Liver (tissue), 9 donors: ENCODE measurements around the gene SDC1. TPM values are rescaled to one million over a fixed set of nuclear protein-coding genes. Genes with fewer than 3 reads are reported as not detected.

Source experiments
- DNase-seq: peaks from one replicate; pipeline ENCODE4 v3.0.0-alpha.2; 2017; ENCODE audit warnings: low spot score
- H3K27ac ChIP-seq, 2 donors: one replicate each; pipeline ENCODE4 v1.7.0; 2013; ENCODE audit warnings: inconsistent platforms in 2 of 2, low read length in 2 of 2, control low read depth in 1 of 2, low read depth in 1 of 2, mild to moderate bottlenecking in 1 of 2
- H3K27me3 ChIP-seq, 4 donors: one replicate each; pipeline versions ENCODE4 v1.6.1 to v1.7.0; 2013; ENCODE audit warnings: low read length in 3 of 4, inconsistent platforms in 1 of 4, mild to moderate bottlenecking in 1 of 4, moderate library complexity in 1 of 4; ENCODE audit not compliant: control insufficient read depth in 4 of 4, insufficient read depth in 4 of 4
- H3K36me3 ChIP-seq, 4 donors: one replicate each; pipeline versions ENCODE4 v1.6.1 to v1.7.0; 2013; ENCODE audit warnings: low read length in 3 of 4, mild to moderate bottlenecking in 3 of 4, low read depth in 1 of 4, moderate library complexity in 1 of 4; ENCODE audit not compliant: control insufficient read depth in 4 of 4, insufficient read depth in 3 of 4
- H3K4me1 ChIP-seq, 4 donors: one replicate each; pipeline versions ENCODE4 v1.6.1 to v1.7.0; 2013; ENCODE audit warnings: low read length in 3 of 4, mild to moderate bottlenecking in 3 of 4, moderate library complexity in 1 of 4; ENCODE audit not compliant: control insufficient read depth in 4 of 4, insufficient read depth in 4 of 4
- H3K4me3 ChIP-seq, 3 donors: one replicate each; pipeline versions ENCODE4 v1.6.1 to v1.7.0; 2013; ENCODE audit warnings: low read length in 3 of 3, control low read depth in 1 of 3, low read depth in 1 of 3, mild to moderate bottlenecking in 1 of 3
- H3K9ac ChIP-seq, 2 donors: one replicate each; pipeline ENCODE4 v1.7.0; 2013; ENCODE audit warnings: low read length in 2 of 2, mild to moderate bottlenecking in 2 of 2, moderate library complexity in 2 of 2, control low read depth in 1 of 2, low read depth in 1 of 2
- H3K9me3 ChIP-seq, 4 donors: one replicate each; pipeline versions ENCODE4 v1.6.1 to v1.7.0; 2013; ENCODE audit warnings: low read length in 3 of 4; ENCODE audit not compliant: control insufficient read depth in 4 of 4
- EGR1 ChIP-seq, 2 donors: IDR thresholded peaks; 2 replicates each; pipeline ENCODE4 v1.6.1; 2016 to 2018; ENCODE audit warnings: antibody characterized with exemption in 2 of 2, low read depth in 2 of 2
- GABPA ChIP-seq, 2 donors: IDR thresholded peaks in 1 of 2; conservative IDR thresholded peaks in 1 of 2; 2 replicates each; pipeline ENCODE4 v1.6.1; 2016; ENCODE audit warnings: antibody characterized with exemption in 2 of 2, mild to moderate bottlenecking in 1 of 2, moderate library complexity in 1 of 2
- HNF4A ChIP-seq, 2 donors: conservative IDR thresholded peaks; 2 replicates each; pipeline ENCODE4 v1.6.1; 2016; ENCODE audit warnings: antibody characterized with exemption in 2 of 2, mild to moderate bottlenecking in 2 of 2
- HNF4G ChIP-seq: IDR thresholded peaks from 2 replicates; pipeline ENCODE4 v1.6.1; 2016; ENCODE audit warnings: antibody characterized with exemption
- JUND ChIP-seq, 2 donors: IDR thresholded peaks; 2 replicates each; pipeline ENCODE4 v1.6.1; 2016; ENCODE audit warnings: antibody characterized with exemption in 2 of 2
- NR2F2 ChIP-seq: IDR thresholded peaks from 2 replicates; pipeline ENCODE4 v1.6.1; 2016; ENCODE audit warnings: antibody characterized with exemption
- RAD21 ChIP-seq, 2 donors: IDR thresholded peaks; 2 replicates each; pipeline ENCODE4 v1.6.1; 2016; ENCODE audit warnings: antibody characterized with exemption in 2 of 2, mild to moderate bottlenecking in 2 of 2
- REST ChIP-seq: IDR thresholded peaks from 2 replicates; pipeline ENCODE4 v1.6.1; 2016; ENCODE audit warnings: antibody characterized with exemption, mild to moderate bottlenecking
- RXRA ChIP-seq, 2 donors: IDR thresholded peaks; 2 replicates each; pipeline ENCODE4 v1.6.1; 2017 to 2018; ENCODE audit warnings: antibody characterized with exemption in 2 of 2, mild to moderate bottlenecking in 1 of 2
- SP1 ChIP-seq: IDR thresholded peaks from 2 replicates; pipeline ENCODE4 v1.6.1; 2018; ENCODE audit warnings: antibody characterized with exemption, mild to moderate bottlenecking
- TAF1 ChIP-seq: conservative IDR thresholded peaks from 2 replicates; pipeline ENCODE4 v1.6.1; 2016; ENCODE audit warnings: antibody characterized with exemption, mild to moderate bottlenecking
- YY1 ChIP-seq: IDR thresholded peaks from 2 replicates; pipeline ENCODE4 v1.6.1; 2016; ENCODE audit warnings: antibody characterized with exemption, mild to moderate bottlenecking
- WGBS: extraction: QIAGEN DNeasy Blood & Tissue Kit; methylation state at CpG from one replicate; pipeline ENCODE4 v1.1.7; 2013; 5-methylcytosine and 5-hydroxymethylcytosine counted together
- polyA plus RNA-seq, 2 donors: library from polyadenylated mRNA; stranded (reverse) in 1 of 2; unstranded in 1 of 2; fragments of 200-250 nt in 1 of 2; fragments of >200 nt in 1 of 2; fragmentation: Nextera tagmentation in 1 of 2; extraction: Ambion mirVana in 1 of 2; gene quantifications; one replicate each; pipeline versions ENCODE4 v1.2.1 to v1.2.3, GENCODE V29; 2013 to 2015
- total RNA-seq, 2 donors: library from RNA; depleted of rRNA; stranded (reverse); fragments of >200 nt; gene quantifications; one replicate each; pipeline ENCODE4 v1.2.3, GENCODE V29; 2014
- TF ChIP-seq, protein P1 (sequence below): fragments of 150-350 bp; IDR thresholded peaks from 2 replicates; pipeline ENCODE4 v1.5.1; 2017; ENCODE audit warnings: improper control_type of control experiment, low read depth, low read length; ENCODE audit not compliant: missing input control
- TF ChIP-seq, protein P2 (sequence below): IDR thresholded peaks from 2 replicates; pipeline ENCODE4 v1.6.1; 2016; ENCODE audit warnings: antibody characterized with exemption
- TF ChIP-seq, protein P3 (sequence below): IDR thresholded peaks from 2 replicates; pipeline ENCODE4 v1.6.1; 2016; ENCODE audit warnings: antibody characterized with exemption
- donor health status: healthy.
- donor health status: healthy.
- donor health status: healthy.
- donor health status: healthy.
- donor health status: healthy.

Gene SDC1
- total and polyA plus RNA-seq, 4 donors = 99.6 to 363 (median 196) TPM

DNA sequence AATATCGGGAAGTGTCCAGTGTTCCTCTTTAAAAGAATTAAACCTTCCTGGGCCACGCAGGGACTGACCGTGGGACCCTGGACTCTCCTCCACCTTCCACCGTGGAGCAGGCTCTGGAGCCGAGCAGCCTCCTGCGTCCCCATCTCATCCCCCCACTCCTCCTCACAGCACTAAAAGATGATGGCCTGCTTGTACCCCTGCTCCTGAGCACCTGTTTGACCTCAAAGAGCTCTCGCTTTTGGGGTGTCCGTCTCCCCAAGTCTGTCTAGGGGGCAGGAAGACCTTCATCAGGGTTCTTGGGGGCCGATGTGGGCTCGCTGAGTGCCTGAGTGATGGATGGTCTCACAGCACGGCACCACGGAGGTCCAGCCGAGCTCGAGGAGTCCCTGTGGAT, 1.2 kb upstream of the SDC1 start:
- DNase-seq = no peak
- WGBS = 78% methylated on average over 14 of the region's 14 CpGs
- Histone ChIP-seq H3K4me1 (peaks cover 4 to 33% (median 22%) of the 10 kb centered on the region in 4 donors), H3K27ac (peak overlapping the region; percentile 14 to 98), H3K4me3 (no peak overlapping the region), H3K27me3 (no peaks in the 10 kb centered on the region), H3K9ac (no peak overlapping the region), H3K36me3 (no peaks in the 10 kb centered on the region), H3K9me3 (no peaks in the 10 kb centered on the region)
- peak in 1 of 2 donors; percentile 8 for TF ChIP-seq HNF4A (conservative IDR thresholded peaks at IDR 0.05)
- TF ChIP-seq NR2F2 = no peak

GRCh38 chr2:20225294-20226151, 593 bp upstream of the SDC1 start:
- H3K4me1 ChIP-seq = peaks cover 4 to 36% (median 27%) of the 10 kb centered on the region in 4 donors
- TF ChIP-seq, protein P1, sequence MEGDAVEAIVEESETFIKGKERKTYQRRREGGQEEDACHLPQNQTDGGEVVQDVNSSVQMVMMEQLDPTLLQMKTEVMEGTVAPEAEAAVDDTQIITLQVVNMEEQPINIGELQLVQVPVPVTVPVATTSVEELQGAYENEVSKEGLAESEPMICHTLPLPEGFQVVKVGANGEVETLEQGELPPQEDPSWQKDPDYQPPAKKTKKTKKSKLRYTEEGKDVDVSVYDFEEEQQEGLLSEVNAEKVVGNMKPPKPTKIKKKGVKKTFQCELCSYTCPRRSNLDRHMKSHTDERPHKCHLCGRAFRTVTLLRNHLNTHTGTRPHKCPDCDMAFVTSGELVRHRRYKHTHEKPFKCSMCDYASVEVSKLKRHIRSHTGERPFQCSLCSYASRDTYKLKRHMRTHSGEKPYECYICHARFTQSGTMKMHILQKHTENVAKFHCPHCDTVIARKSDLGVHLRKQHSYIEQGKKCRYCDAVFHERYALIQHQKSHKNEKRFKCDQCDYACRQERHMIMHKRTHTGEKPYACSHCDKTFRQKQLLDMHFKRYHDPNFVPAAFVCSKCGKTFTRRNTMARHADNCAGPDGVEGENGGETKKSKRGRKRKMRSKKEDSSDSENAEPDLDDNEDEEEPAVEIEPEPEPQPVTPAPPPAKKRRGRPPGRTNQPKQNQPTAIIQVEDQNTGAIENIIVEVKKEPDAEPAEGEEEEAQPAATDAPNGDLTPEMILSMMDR = peak; percentile 47
- peak; percentile 90 for TF ChIP-seq HNF4G
- no peak for TF ChIP-seq NR2F2
- TF ChIP-seq RXRA (IDR thresholded peaks at IDR 0.05) = peak; percentile 96 to 99
- no peak for TF ChIP-seq GABPA (IDR thresholded peaks at IDR 0.05 in 1 of 2, conservative IDR thresholded peaks at IDR 0.05 in 1 of 2)
- peak; percentile 54 for TF ChIP-seq REST
- TF ChIP-seq TAF1 = no peak
- TF ChIP-seq RAD21 (IDR thresholded peaks at IDR 0.05) = peak; percentile 66 to 69
- TF ChIP-seq, protein P2, sequence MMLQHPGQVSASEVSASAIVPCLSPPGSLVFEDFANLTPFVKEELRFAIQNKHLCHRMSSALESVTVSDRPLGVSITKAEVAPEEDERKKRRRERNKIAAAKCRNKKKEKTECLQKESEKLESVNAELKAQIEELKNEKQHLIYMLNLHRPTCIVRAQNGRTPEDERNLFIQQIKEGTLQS = no peak
- TF ChIP-seq SP1 = peak; percentile 86
- TF ChIP-seq EGR1 (IDR thresholded peaks at IDR 0.05; ENCODE audit: low read depth in 2 of 2) = peak in 1 of 2 donors; percentile 45
- peak; percentile 98 for TF ChIP-seq YY1
- peak in 1 of 2 donors; percentile 63 for TF ChIP-seq JUND (IDR thresholded peaks at IDR 0.05)
- peak; percentile 95 to 96 for TF ChIP-seq HNF4A (conservative IDR thresholded peaks at IDR 0.05)
- TF ChIP-seq, protein P3, sequence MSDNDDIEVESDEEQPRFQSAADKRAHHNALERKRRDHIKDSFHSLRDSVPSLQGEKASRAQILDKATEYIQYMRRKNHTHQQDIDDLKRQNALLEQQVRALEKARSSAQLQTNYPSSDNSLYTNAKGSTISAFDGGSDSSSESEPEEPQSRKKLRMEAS = peak; percentile 71
- H3K27me3 ChIP-seq = no peaks in the 10 kb centered on the region
- peak overlapping the region; percentile 13 to 25 for H3K9ac ChIP-seq
- H3K4me3 ChIP-seq = peak overlapping the region; percentile 51 to 92 (median 61)
- H3K9me3 ChIP-seq = no peaks in the 10 kb centered on the region
- WGBS = 3% methylated on average over 66 of the region's 66 CpGs
- no peaks in the 10 kb centered on the region for H3K36me3 ChIP-seq
- no peak for DNase-seq
- peak overlapping the region; percentile 94 to 98 for H3K27ac ChIP-seq
